ENCODE measurements around the gene COG8. TPM values are rescaled to one million over a fixed set of nuclear protein-coding genes. Genes with fewer than 3 reads are reported as not detected.

COG8 gene
- total RNA-seq, 2 donors from 2014 or later = 45.8 to 49.3 TPM

DNA sequence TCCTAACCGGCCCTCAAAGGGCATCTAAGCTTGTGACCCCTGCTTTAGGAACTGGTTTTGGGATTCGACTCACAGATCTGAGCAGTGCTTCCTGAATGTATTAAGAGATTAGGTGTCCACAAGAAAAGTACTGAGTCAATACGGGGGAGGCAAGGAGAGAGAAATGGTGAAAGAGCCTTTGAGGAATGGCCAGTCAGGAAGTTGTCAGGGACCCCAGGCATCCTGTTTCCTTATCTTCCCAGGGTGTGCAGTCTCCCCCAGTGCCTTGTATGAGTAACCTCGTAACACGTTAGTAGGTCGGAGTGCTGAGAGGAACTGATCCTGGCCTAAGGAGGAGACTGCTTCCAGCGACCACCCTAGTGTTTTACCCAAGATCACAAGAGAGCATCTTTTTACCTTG lies 28.6 kb upstream of the COG8 start:
- peaks cover 64% of the 10 kb centered on the region for H3K36me3 Mint-ChIP-seq (ENCODE audit: low read depth)

GRCh38 chr16:69366431-69366830 lies 27.1 kb upstream of the COG8 start:
- Mint-ChIP-seq H3K9me3 (peaks cover 2% of the 10 kb centered on the region), H3K4me3 (no peak overlapping the region), H3K27me3 (ENCODE audit: insufficient read depth) (no peaks in the 10 kb centered on the region), H3K36me3 (ENCODE audit: low read depth) (peaks cover 55% of the 10 kb centered on the region), H3K4me1 (no peaks in the 10 kb centered on the region), H3K27ac (no peak overlapping the region)
- DNase-seq = no peak
- TF ChIP-seq, protein P1, sequence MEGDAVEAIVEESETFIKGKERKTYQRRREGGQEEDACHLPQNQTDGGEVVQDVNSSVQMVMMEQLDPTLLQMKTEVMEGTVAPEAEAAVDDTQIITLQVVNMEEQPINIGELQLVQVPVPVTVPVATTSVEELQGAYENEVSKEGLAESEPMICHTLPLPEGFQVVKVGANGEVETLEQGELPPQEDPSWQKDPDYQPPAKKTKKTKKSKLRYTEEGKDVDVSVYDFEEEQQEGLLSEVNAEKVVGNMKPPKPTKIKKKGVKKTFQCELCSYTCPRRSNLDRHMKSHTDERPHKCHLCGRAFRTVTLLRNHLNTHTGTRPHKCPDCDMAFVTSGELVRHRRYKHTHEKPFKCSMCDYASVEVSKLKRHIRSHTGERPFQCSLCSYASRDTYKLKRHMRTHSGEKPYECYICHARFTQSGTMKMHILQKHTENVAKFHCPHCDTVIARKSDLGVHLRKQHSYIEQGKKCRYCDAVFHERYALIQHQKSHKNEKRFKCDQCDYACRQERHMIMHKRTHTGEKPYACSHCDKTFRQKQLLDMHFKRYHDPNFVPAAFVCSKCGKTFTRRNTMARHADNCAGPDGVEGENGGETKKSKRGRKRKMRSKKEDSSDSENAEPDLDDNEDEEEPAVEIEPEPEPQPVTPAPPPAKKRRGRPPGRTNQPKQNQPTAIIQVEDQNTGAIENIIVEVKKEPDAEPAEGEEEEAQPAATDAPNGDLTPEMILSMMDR (conservative IDR thresholded peaks at IDR 0.05) = no peak
- Histone ChIP-seq H3K36me3 (ENCODE audit: control insufficient read depth, insufficient read depth, low read length) (peaks cover 58% of the 10 kb centered on the region), H3K4me1 (ENCODE audit: control insufficient read depth, insufficient read depth, low read length) (no peaks in the 10 kb centered on the region), H3K27me3 (ENCODE audit: control insufficient read depth, insufficient read depth, low read length, poor library complexity, severe bottlenecking) (no peaks in the 10 kb centered on the region), H3K4me3 (ENCODE audit: low read length) (no peak overlapping the region), H3K27ac (ENCODE audit: low read depth, low read length) (no peak overlapping the region), H3K9ac (ENCODE audit: extremely low read depth, low read length, poor library complexity, severe bottlenecking) (no peak overlapping the region), H3K9me3 (ENCODE audit: control insufficient read depth, low read length) (no peaks in the 10 kb centered on the region)
- WGBS, 2 experiments (ENCODE audit: insufficient coverage in 1 of 2, insufficient read length in 1 of 2) = 97 to 98% methylated on average over 6 of the region's 7 CpGs

More for the DNA sequence above, 28.6 kb upstream of the COG8 start:
- Mint-ChIP-seq H3K4me1 (peaks cover 2% of the 10 kb centered on the region), H3K4me3 (no peak overlapping the region), H3K27ac (no peak overlapping the region), H3K9me3 (peaks cover 2% of the 10 kb centered on the region), H3K27me3 (ENCODE audit: insufficient read depth) (no peaks in the 10 kb centered on the region)
- Histone ChIP-seq H3K27ac (ENCODE audit: low read depth, low read length) (no peak overlapping the region), H3K4me3 (ENCODE audit: low read length) (no peak overlapping the region), H3K4me1 (ENCODE audit: control insufficient read depth, insufficient read depth, low read length) (no peaks in the 10 kb centered on the region), H3K36me3 (ENCODE audit: control insufficient read depth, insufficient read depth, low read length) (peaks cover 72% of the 10 kb centered on the region), H3K9me3 (ENCODE audit: control insufficient read depth, low read length) (no peaks in the 10 kb centered on the region), H3K9ac (ENCODE audit: extremely low read depth, low read length, poor library complexity, severe bottlenecking) (no peak overlapping the region), H3K27me3 (ENCODE audit: control insufficient read depth, insufficient read depth, low read length, poor library complexity, severe bottlenecking) (no peaks in the 10 kb centered on the region)
- no peak for DNase-seq
- TF ChIP-seq, protein P1 (conservative IDR thresholded peaks at IDR 0.05) = no peak
- 97% methylated on average over 6 to 7 of the region's 7 CpGs for WGBS, 2 experiments (ENCODE audit: insufficient coverage in 1 of 2, insufficient read length in 1 of 2)

DNA sequence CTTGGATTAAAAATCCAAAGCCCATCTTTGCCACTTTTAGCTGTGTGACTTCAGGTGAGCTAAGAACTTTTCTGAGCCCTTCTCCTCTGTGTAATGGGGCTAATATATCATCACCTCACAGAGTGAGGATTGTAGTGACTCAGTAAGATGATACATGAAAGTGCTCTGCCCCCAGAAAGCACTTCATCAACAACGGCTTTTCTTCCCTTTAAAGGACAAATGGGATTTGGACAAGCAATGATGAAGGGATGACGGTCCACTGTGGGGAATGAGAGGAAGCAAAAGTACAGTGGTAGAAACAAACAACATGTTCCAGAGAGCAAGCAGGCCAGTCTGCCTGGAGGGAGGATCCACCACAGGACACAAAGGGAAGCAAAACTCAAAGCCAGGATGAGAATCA lies 26.5 kb upstream of the COG8 start:
- Mint-ChIP-seq H3K4me1 (no peaks in the 10 kb centered on the region), H3K9me3 (peaks cover 2% of the 10 kb centered on the region), H3K4me3 (no peak overlapping the region), H3K27me3 (ENCODE audit: insufficient read depth) (no peaks in the 10 kb centered on the region), H3K36me3 (ENCODE audit: low read depth) (peaks cover 60% of the 10 kb centered on the region), H3K27ac (no peak overlapping the region)
- H3K9me3 ChIP-seq (ENCODE audit: control insufficient read depth, low read length) = no peaks in the 10 kb centered on the region
- DNase-seq = no peak
- H3K9ac ChIP-seq (ENCODE audit: extremely low read depth, low read length, poor library complexity, severe bottlenecking) = no peak overlapping the region
- H3K4me3 ChIP-seq (ENCODE audit: low read length) = no peak overlapping the region
- 96 to 98% methylated on average over 2 of the region's 2 CpGs for WGBS, 2 experiments (ENCODE audit: insufficient coverage in 1 of 2, insufficient read length in 1 of 2)
- H3K27ac ChIP-seq (ENCODE audit: low read depth, low read length) = no peak overlapping the region
- no peaks in the 10 kb centered on the region for H3K27me3 ChIP-seq (ENCODE audit: control insufficient read depth, insufficient read depth, low read length, poor library complexity, severe bottlenecking)
- peaks cover 58% of the 10 kb centered on the region for H3K36me3 ChIP-seq (ENCODE audit: control insufficient read depth, insufficient read depth, low read length)
- H3K4me1 ChIP-seq (ENCODE audit: control insufficient read depth, insufficient read depth, low read length) = no peaks in the 10 kb centered on the region
- TF ChIP-seq, protein P1 (conservative IDR thresholded peaks at IDR 0.05) = no peak
